ENCODE results near the gene POSTN.

POSTN gene

DNA sequence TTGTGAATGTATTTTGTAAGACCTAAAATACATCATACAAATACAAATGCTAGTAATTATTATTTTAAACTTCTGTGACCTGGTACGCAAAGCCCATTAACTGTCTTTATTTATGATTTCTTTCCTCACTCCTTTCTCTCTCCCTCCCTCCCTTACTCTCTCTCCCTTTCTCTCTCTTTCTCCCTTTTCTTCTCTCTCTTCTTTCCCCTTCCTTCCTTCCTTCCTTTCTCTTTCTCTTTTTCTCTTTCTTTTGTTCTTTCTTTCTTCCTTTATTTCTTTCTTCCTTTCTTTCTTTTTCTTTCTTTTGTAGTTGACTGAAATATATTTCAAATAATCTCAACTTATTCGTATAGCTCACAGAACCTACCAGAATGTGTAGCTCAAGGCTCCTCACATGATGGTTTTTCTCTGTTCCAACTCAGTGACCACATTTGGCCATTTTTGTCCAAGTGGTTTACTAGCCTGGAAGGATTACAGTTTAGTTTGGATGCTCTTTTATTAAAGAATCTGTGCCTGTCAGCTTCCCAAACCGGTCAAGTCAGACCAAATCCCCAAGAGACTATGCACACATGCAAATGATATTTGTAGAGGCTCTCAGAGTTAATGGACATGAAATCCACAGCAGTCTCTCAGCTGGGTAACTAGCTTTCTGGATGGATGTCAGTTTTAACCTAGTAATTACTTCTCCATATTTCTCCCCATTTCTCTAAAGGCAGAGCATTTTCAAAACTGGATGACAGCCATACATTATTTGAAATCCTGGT lies 71.7 kb downstream of the POSTN start:
- intact Hi-C loops (cut with DNase I), result no loop called here
- DNase-seq, result no peak

DNA sequence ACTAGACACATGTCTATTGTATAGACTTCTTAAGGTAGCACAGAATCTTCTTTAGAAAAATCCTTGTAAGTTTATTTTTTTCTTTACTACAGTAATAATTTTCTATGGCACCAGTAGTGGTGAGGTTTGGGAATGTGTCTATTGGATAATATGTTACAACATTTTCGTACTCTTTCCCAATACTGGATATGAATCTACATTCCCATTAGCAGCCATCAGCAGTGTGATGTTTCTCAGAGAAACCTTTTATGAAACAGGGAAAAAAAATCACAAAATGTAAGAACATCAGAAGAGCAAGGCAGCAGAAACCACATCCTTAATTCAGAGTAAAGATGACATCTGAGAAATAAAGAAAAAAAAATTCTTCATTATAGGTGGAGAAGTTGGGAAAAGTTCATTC lies 83.3 kb downstream of the POSTN start:
- DNase-seq, result no peak
- intact Hi-C loops (cut with DNase I), result no loop called here
